Endometrial microvascular endothelial cells (primary cell): ENCODE measurements around the gene USP43. TPM values are rescaled to one million over a fixed set of nuclear protein-coding genes. Genes with fewer than 3 reads are reported as not detected.
"Not testable (repeated sequence)": the region's sequence is repeated elsewhere in the genome, so short reads cannot be mapped to it uniquely, and the experiment has no call there.

Source experiments
- in situ Hi-C: cut with HindIII; loops from 2 replicates; pipeline ENCODE4 v1.10.0; 2017; ENCODE audit warnings: low sequenced_read_pairs, low pct_unique_long_range_greater_than_20kb; ENCODE audit errors: inconsistent ontology term
- total RNA-seq: library from RNA; depleted of rRNA; stranded (reverse); fragments of >200 nt; gene quantifications from one replicate; pipeline ENCODE4 v1.2.3, GENCODE V29; 2015; ENCODE audit errors: inconsistent ontology term

USP43 gene, protein sequence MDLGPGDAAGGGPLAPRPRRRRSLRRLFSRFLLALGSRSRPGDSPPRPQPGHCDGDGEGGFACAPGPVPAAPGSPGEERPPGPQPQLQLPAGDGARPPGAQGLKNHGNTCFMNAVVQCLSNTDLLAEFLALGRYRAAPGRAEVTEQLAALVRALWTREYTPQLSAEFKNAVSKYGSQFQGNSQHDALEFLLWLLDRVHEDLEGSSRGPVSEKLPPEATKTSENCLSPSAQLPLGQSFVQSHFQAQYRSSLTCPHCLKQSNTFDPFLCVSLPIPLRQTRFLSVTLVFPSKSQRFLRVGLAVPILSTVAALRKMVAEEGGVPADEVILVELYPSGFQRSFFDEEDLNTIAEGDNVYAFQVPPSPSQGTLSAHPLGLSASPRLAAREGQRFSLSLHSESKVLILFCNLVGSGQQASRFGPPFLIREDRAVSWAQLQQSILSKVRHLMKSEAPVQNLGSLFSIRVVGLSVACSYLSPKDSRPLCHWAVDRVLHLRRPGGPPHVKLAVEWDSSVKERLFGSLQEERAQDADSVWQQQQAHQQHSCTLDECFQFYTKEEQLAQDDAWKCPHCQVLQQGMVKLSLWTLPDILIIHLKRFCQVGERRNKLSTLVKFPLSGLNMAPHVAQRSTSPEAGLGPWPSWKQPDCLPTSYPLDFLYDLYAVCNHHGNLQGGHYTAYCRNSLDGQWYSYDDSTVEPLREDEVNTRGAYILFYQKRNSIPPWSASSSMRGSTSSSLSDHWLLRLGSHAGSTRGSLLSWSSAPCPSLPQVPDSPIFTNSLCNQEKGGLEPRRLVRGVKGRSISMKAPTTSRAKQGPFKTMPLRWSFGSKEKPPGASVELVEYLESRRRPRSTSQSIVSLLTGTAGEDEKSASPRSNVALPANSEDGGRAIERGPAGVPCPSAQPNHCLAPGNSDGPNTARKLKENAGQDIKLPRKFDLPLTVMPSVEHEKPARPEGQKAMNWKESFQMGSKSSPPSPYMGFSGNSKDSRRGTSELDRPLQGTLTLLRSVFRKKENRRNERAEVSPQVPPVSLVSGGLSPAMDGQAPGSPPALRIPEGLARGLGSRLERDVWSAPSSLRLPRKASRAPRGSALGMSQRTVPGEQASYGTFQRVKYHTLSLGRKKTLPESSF
- total RNA-seq, result not detected

DNA sequence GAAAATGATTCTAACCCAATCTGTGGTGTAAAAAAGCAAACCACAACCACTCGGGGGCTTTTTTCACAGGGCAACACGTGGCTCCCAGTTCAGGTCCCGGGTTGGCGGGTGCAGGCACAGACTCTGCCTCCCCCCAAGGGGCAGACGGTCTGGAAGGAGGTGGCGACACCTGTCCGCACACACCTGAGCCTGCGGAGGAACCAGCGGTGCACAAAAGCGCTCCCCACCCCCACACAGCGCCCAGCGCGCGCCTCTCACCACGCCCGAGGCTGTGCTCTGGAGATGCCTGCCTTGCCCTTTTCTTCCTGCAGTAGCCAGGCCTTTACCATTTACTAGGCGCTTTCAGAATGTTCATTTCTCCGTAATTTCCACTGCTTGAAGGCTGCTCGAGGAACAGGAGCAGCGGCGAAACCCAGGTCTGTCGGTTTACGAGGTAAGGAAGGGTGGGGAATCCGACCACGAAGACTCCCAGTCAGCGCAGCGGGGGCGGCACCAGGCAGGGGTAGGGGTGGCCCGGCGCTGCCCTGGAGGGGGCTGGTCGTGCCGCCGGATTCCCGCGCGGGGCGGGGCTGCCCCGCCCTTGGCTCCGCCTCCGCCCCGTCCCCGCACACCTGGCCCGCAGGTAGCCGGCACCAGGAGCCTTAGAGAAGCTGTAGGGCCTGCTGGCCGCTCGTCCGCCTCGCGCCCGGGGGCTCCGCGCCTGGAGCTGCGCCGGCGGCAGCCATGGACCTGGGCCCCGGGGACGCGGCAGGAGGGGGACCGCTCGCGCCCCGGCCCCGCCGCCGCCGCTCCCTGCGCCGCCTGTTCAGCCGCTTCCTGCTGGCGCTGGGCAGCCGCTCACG lies at the start of gene USP43:
USP43 (plus strand) TSS at position 608 of the 842 bp plus-strand sequence; CDS start at position 724, 116 bp downstream.
- in situ Hi-C loops, result no loop called here

DNA sequence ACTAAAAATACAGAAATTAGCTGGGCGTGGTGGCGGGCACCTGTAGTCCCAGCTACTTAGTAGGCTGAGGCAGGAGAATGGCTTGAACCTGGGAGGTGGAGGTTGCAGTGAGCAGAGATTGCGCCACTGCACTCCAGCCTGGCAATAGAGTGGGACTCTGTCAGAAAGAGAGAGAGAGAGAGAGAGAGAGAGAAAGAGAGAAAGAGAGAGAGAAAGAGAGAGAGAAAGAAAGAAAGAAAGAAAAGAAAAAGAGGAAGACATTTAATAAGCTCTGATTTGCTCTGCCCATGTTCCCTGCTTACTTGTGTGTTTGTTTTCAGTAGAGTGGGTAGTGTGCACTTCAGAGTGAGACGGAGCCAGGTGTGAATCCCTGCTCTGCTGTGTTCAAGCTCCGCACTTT lies 47.7 kb upstream of the USP43 start:
- in situ Hi-C loops, result not testable (repeated sequence)

DNA sequence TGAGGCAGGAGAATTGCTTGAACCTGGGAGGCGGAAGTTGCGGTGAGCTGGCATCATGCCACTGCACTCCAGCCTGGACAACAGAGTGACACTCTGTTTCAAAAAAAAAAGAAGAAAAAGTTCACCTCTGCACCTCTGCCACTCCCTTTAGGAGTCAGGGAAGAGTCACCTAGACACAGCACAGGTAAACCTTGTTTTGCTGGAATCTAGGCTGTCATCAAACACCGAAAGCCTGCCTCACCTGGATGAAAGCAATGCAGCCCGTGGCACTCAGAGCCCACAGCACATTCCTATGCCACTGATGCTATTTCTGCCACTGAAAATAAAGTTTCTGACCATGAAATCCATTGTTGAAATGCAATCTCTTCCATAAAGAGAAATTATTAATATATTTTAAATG lies 46.7 kb upstream of the USP43 start:
- in situ Hi-C loops, result no loop called here

DNA sequence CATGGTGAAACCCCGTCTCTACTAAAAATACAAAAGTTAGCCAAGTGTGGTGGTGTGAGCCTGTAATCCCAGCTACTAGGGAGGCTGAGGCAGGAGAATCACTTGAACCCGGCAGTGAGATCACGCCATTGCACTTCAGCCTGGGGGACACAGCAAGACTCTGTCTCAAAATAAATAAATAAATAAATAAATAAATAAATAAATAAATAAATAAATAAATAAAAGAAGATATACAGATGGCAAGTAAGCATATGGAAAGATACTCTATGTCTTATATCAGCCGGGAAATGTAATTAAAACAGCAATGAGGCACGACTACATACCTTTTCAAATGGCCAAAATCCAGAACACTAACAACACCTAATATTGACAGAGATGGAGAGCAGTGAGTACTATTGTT lies 40.7 kb upstream of the USP43 start:
- in situ Hi-C loops, result not testable (repeated sequence)

DNA sequence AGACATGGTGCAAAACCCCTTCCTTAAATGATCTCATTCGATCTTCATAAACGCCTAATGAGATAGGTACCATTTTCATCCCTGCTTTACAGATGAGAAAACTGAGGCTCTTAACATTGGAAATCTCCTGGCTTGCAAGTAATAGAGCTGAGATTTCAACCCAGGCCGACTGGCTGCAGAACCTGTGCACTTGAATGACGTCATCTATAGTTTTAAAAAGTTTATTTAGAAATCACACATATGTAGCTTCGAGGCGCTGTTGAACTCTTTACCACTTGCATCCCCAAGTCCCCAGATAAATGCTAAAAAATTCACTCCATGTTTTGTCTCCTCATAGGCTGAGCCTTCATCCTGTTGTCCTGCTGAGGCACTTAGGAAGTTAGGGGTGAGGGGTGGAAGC lies 38.9 kb upstream of the USP43 start:
- in situ Hi-C loops, result no loop called here

DNA sequence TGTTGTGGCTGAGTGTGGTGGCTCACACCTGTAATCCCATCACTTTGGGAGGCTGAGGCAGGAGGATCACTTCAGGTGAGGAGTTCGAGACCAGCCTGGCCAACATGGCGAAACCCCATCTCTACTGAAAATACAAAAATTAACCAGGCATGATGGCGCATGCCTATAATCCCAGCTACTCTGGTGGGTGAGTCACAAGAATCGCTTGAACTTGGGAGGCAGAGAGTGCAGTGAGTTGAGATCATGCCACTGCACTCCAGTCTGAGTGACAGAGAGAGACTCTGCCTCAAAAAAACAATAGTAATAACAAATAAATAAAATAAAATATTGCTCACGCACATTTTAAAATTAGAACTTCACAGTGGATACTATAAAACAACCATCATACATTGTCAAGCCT lies 38.3 kb upstream of the USP43 start:
- in situ Hi-C loops, result not testable (repeated sequence)

DNA sequence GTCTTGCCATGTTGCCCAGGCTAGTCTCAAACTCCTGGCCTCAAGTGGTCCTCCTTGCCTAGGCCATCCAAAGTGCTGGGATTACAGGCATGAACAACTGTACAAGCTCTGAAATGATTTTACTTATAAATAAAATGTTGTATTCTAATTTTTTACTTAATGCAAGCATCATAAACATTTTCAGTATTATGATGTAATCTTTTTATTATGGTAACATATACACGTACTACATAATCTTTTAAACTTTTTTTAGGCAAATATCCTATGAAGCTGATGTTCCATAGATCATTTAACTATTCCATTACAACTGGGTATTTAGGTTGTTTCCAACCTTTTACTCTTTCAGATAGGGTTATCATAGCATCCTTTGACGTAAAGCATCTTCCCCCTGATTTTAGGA lies 33.8 kb upstream of the USP43 start:
- in situ Hi-C loops, result no loop called here

DNA sequence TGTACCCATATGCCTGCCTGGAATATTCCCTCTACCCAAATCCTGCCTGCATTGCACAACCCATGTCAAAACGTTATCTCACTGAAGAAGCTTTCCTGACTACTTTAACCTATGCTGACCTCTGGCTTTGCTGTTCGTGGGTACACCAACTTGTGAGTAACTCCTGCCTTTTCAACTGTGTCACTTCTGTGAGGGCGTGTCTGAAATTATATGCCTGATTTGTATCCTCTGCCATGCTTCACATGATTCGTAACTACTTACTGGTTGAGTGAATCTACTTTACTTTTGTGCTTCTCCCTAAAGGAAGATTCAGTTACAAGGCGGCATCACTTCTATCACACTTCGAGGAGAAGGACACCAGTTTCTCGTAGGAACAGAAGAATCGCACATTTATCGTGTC lies 33.3 kb upstream of the USP43 start:
- in situ Hi-C loops, result no loop called here

DNA sequence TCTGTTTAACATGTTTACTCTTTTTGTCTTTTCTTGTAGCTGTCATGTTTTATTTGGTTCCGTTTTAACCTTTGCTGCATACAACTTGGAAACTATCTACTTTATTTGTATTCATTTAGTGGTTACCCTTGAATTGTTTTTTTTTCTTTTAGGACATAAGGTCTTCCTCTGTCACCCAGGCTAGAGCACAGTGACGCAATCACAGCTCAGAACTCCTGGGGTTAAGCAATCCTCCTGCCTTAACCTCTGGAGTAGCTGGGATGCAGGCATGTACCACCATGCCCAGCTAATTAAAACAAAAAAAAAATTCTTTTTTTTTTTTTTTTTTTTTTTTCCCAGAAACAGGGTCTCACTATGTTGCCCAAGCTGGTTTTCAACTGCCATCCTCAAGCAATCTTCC lies 29.8 kb upstream of the USP43 start:
- in situ Hi-C loops, result no loop called here

DNA sequence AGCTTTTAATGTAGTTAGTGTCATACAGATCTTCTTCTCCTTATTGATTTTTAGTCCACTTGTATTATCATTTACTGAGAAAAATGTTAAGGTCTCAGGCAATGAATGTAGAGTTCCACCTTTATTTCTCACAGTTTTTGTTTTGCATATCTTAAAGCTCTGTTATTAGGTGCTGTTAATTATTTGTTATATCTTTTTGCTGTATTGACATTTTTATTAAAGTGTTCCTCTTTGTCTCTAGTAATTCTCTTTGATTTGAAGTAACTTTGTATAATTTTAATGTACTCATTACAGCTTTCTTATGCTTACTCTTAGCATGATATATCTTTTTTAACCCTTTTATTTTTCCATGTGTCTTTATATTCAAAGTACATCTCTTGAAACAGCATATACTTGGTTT lies 22.4 kb upstream of the USP43 start:
- in situ Hi-C loops, result no loop called here

DNA sequence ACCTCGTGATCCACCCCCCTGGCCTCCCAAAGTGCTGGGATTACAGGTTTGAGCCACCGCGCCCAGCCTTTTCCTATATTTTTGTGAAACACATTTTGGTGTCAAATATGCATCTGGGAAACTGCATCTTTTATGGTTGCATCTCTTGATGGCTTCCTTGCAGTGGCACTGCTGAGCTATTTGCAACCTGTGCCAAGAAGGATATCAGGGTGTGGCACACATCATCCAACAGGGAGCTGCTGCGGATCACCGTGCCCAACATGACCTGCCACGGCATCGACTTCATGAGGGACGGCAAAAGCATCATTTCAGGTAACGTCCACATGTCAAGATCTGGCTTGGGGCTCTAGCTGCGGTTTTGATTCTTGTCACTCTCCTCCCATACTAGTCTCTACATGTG lies 16.8 kb upstream of the USP43 start:
- in situ Hi-C loops, result no loop called here

DNA sequence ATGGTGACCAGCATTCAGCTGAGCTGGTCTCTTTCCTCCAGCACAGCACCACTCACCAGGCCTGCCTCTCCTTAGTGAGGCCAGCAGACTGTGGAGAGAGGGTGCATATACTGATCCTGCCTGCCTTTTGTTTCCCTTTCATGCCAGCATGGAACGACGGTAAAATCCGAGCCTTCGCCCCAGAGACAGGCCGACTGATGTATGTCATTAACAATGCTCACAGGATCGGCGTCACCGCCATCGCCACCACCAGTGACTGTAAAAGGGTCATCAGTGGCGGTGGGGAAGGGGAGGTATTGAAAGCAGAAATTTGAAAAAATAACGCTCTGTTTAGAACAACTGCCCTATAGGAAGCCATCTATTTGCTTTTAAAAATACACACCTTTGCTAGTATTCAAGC lies 12.6 kb upstream of the USP43 start:
- in situ Hi-C loops, result no loop called here

DNA sequence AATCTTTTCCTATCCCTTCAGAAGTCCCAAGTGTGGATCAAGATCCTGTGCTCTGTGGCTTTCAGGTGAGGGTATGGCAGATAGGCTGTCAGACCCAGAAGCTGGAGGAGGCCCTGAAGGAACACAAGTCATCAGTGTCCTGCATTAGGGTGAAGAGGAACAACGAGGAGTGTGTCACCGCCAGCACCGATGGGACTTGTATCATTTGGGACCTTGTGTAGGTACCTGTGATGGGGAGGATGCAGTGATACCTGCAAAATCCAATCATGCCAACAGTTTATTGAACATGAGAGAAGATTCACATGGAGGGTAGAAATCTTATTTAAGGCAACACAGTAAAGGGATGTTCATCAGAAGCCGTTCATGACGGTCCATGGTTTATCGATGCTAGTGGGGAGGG lies 10.0 kb upstream of the USP43 start:
- in situ Hi-C loops, result no loop called here

DNA sequence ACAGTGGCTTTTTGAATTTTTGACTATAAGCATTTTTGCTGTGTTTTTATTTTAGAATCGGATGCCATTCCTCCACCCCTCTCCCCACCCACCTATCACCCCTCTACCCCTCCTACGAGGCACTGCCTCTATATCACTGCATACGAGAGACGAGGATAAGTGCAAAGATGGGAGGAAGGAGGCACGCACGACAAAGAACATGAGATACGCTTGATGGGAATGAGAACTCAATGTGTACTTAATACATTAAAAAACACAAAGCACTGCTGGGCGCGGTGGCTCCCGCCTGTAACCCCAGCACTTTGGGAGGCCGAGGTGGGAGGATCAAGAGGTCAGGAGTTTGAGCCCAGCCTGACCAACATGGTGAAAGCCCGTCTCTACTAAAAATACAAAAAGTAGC lies 8.8 kb upstream of the USP43 start:
- in situ Hi-C loops, result no loop called here

DNA sequence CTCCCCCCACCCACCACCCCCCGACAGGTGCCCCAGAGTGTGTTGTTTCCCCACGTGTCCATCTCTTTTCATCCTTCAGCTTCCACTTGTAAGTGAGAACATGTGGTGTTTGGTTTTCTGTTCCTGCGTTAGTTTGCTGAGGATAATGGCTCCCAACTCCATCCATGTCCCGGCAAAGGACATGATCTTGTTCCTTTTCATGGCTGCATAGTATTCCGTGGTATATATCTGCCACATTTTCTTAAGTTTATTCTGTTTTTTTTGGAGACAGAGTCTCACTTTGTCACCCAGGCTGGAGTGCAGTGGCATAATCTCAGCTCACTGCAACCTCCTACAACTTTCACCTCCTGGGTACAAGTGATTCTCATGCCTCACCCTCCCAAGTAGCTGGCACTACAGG lies 4.9 kb upstream of the USP43 start:
- in situ Hi-C loops, result not testable (repeated sequence)

DNA sequence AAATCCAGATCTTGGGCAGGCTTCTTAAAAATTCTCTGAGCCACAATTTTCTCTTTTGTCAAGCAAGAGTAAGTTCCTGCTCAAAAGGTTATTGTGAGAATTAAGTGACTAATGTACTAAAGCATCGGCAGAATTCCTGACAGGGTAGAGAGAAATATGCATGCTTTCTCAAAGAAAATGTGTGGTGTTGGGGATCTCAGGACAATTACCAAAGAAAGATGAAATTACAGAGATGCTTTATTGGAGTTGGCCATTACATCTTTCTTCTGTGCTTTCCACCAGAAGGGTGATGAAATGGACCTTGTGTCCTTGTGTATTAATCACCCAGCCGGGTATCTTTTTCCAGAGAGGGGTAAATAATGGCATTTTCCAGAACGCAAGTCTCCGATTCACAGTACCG lies 1.7 kb upstream of the USP43 start:
- in situ Hi-C loops, result no loop called here

DNA sequence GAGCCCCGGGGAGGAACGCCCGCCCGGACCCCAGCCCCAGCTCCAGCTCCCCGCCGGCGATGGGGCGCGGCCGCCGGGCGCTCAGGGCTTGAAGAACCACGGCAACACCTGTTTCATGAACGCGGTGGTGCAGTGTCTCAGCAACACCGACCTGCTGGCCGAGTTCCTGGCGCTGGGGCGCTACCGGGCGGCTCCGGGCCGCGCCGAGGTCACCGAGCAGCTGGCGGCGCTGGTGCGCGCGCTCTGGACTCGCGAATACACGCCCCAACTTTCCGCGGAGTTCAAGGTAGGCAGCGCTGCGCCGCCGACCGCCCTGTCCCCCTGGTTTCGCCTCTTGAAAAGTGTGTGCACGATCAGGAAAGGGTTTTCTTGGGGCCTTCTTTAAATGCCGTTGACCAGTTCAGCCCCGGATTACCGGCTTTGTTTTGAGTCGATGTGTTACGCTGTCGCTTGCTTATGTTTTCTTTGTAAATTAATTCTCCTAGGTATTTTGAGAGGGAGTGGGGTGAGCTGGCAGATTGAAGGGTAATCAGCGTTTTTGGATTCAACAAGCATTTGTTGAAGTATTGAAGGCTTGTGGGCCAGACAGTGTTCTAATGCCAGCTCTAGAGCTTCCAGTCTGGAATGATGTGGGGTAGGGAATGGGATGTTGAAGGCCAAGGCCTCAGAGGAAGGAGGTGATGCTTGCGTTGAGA lies 681 bp downstream of the USP43 start:
- in situ Hi-C loops, result no loop called here

DNA sequence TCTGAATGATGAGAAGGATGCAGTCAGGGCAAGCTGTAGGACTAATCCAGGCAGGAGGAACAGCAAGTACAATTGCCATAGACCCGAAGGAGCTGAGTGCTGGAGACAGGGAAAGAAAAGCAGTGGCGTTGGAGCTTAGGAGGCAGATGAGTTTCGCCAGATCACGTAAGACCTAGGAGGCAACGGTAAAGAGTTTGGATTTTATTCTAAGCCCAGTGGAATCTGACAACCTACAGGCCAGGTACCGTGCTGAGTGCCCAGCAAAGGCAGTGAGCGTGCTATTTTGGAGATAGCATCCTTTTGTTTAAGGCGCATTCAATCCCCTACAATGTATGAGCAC lies 1.2 kb downstream of the USP43 start:
- in situ Hi-C loops, result no loop called here
